ENCODE measurements around the gene GALNT2. TPM values are rescaled to one million over a fixed set of nuclear protein-coding genes. Genes with fewer than 3 reads are reported as not detected.

GALNT2 gene
- total and polyA plus RNA-seq, 2 of the 13 experiments (the other 11 are each of a cell fraction or from before 2014, with no cell fraction given), result 39.3 to 39.6 TPM

- TF ChIP-seq ZNF646 (CRISPR knock-in tag; IDR thresholded peaks at IDR 0.05), result no peak
- TF ChIP-seq NAIF1 (CRISPR knock-in tag; IDR thresholded peaks at IDR 0.05; ENCODE audit: borderline replicate concordance), result no peak
- no peak for TF ChIP-seq MLX (CRISPR knock-in tag; IDR thresholded peaks at IDR 0.05)
- TF ChIP-seq CBFB (CRISPR knock-in tag; IDR thresholded peaks at IDR 0.05), result no peak
- peak; percentile 36; the same call in 1 of the 2 replicates for TF ChIP-seq ZNF276 (CRISPR knock-in tag; IDR thresholded peaks at IDR 0.05; ENCODE audit: low read depth)
- TF ChIP-seq TGIF2 (CRISPR knock-in tag; IDR thresholded peaks at IDR 0.05), result no peak
- peak; percentile 96 for TF ChIP-seq ELF3 (CRISPR knock-in tag; IDR thresholded peaks at IDR 0.05)
- TF ChIP-seq FOXK1 (CRISPR knock-in tag; IDR thresholded peaks at IDR 0.05; ENCODE audit: borderline replicate concordance, low read depth), result peak; percentile 59; the same call in 1 of the 2 replicates
- no peak for TF ChIP-seq ZNF414 (CRISPR knock-in tag; IDR thresholded peaks at IDR 0.05)
- TF ChIP-seq ZNF251 (CRISPR knock-in tag; IDR thresholded peaks at IDR 0.05), result no peak
- no peak for TF ChIP-seq CAMTA2 (CRISPR knock-in tag; IDR thresholded peaks at IDR 0.05; ENCODE audit: borderline replicate concordance)
- TF ChIP-seq GLI4 (CRISPR knock-in tag; IDR thresholded peaks at IDR 0.05; ENCODE audit: borderline replicate concordance), result no peak
- TF ChIP-seq ZGPAT (CRISPR knock-in tag; IDR thresholded peaks at IDR 0.05), result 0 out of 2 replicates have a peak, but pooled peaks have one; percentile 27
- TF ChIP-seq DDIT3 (CRISPR knock-in tag; IDR thresholded peaks at IDR 0.05), result no peak
- no peak for TF ChIP-seq ZNF841 (CRISPR knock-in tag; IDR thresholded peaks at IDR 0.05; ENCODE audit: borderline replicate concordance)
- TF ChIP-seq ZSCAN25 (CRISPR knock-in tag; IDR thresholded peaks at IDR 0.05), result no peak
- no peak for TF ChIP-seq MED13 (CRISPR knock-in tag; IDR thresholded peaks at IDR 0.05)
- TF ChIP-seq SAP130 (CRISPR knock-in tag; IDR thresholded peaks at IDR 0.05; ENCODE audit: low read depth), result peak; percentile 49
- TF ChIP-seq ZNF24 (IDR thresholded peaks at IDR 0.05), result no peak
Observed at GRCh38 chr1:230120921-230121381, 53.9 kb downstream of the GALNT2 start (continued).

Measured in HepG2 (cell line).